GM18502 (cell line): Measurements from ENCODE around the gene MGAT4C.

Experiments
- ATAC-seq: cut with Tn5 transposase; IDR thresholded peaks from one replicate; pipeline ENCODE4 v1.9.1; 2021; ENCODE audit warnings: mild to moderate bottlenecking; ENCODE audit not compliant: unreplicated experiment, poor library complexity

MGAT4C gene

GRCh38 chr12:85996280-85996679 lies 259.9 kb downstream of the MGAT4C start:
- ATAC-seq: no peak

DNA sequence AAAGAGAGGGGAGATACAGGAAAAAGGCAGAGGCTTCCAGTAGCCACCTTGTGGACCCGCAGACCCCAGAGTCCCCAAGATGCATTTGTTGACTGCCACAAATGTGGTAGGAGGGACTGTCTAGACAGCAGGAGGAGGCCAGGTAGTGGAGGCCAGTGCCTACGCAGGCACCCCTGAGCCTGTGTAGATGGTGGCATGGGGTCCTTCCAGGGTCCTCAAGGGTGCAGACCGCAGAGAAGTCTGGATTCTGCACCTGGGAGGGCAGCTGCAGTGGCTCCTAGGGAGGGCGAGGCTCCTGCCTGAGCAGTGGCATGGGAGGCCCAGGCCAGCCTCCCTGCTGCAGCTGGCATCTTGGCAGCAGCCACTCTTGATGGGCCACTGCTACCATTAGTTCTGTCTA lies 262.4 kb downstream of the MGAT4C start:
- no peak for ATAC-seq

GRCh38 chr12:85985996-85986395 lies 270.2 kb downstream of the MGAT4C start:
- ATAC-seq: no peak

DNA sequence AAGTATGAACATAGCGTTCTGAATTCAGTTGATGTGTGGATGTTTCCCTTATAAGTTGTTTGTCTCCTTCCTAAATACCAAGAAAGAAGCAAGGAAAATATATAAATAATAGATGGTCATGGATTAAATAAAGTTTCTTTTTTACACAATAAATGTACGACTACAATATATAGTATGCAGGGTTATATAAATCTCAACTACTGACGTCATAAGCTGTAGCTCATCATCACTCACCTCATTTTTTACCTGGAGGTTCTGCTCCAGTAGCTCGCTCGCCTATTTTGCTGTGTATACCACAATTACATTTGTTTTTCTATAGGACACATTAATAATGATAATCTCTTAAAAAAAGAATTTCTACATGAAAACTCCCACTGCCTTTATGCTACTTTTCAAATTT lies 272.6 kb downstream of the MGAT4C start:
- ATAC-seq: no peak

GRCh38 chr12:85979641-85980040 lies 276.6 kb downstream of the MGAT4C start:
- ATAC-seq: no peak

DNA sequence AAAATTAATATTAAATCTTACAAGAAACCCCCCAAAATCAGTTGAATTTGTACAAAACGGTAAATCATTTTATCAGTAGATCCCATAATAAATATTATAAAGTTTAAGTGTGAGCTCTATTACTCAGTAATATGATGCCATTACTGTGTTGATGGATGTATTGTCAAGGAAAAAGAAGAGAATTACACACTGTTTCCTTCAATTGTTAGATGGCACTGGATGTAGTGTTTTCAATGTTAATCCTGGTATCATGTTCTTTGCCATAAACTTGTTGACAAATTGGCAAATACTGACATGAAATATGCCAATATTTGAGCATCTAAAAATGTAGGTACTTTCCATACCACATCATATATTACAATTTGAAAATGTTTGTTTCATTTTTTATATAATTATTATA lies 280.5 kb downstream of the MGAT4C start:
- no peak for ATAC-seq

- no peak for ATAC-seq
Measured at GRCh38 chr12:85971800-85972199, 284.4 kb downstream of the MGAT4C start.

- ATAC-seq: no peak
Measured at GRCh38 chr12:85968606-85969005, 287.6 kb downstream of the MGAT4C start.

DNA sequence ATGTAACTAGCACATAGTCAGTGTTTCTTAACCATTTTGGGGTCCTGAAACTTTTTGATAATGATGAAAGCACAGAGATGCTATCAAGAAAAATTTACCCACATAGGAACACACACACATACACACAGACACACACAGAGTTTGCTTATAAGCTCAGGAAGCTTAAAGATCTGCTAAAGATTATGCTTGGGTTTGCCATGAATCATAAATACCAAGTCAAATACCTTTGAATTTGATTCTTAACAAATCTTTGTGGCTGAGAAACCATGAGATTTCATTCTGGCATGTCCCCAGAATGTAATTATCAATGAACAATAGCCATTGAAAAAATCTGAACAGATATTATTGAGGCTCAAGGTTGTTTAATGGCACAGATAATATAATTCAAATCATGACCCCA lies 292.9 kb downstream of the MGAT4C start:
- ATAC-seq: no peak

- ATAC-seq: no peak
Measured at GRCh38 chr12:85956081-85956480, 300.1 kb downstream of the MGAT4C start.

GRCh38 chr12:85955127-85955526 lies 301.1 kb downstream of the MGAT4C start:
- no peak for ATAC-seq

DNA sequence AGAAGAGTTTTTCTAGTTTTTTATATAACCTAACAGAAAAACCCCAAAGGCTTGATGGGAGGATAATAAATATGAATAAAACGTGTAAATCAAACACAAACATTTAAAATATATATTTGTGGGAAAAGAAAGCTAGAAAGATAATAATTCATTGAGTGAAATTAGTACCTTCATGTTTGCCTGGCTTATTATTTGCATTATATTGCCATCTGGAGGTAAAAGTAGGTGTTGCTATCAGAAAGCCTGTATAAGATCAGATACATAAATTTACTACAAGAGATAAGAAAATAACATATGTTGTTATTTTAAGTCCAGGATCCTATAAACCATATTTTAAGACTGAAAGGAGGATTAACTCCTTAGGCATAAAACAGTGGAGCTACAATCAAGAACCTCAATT lies 304.4 kb downstream of the MGAT4C start:
- no peak for ATAC-seq

DNA sequence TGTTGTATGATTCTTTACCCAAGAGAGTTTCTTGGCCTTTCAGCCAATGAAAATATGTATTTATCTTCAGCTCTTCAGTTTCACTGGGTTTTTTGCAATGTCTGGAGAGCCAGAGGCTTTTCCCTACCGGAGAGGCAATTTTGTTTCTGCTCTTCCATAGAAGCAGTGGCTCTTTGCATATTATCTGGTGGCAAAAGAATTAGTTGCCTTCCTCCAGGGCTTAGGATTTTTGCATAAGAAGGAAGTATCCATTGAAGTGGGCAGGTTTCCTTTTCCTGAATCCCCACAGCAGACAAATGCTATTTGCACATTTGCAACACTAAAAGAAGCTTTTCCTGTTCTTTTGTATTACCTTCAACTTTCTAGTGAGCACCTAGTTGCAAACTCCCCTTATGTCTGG lies 306.9 kb downstream of the MGAT4C start:
- no peak for ATAC-seq

DNA sequence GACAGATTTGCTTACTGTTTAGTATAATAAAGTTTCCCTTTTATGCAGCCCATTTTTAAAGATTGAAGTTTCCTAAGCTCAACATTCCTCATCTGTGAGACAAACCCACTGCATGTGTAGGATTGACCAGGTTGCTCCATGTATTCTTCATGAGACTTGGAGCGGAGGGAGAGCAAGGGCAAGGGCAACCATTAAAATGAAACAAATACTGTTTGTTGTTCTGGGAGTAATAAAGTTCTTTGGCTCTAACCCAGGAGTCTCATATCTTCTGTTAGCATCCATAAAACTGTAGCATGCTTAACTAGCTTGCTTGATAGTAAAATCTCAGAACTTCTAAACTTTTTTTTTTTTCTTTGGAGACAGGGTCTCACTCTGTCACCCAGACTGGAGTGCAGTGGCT lies 307.9 kb downstream of the MGAT4C start:
- no peak for ATAC-seq

GRCh38 chr12:85947286-85947685 lies 308.9 kb downstream of the MGAT4C start:
- ATAC-seq: no peak

GRCh38 chr12:85946375-85946774 lies 309.8 kb downstream of the MGAT4C start:
- ATAC-seq: no peak

DNA sequence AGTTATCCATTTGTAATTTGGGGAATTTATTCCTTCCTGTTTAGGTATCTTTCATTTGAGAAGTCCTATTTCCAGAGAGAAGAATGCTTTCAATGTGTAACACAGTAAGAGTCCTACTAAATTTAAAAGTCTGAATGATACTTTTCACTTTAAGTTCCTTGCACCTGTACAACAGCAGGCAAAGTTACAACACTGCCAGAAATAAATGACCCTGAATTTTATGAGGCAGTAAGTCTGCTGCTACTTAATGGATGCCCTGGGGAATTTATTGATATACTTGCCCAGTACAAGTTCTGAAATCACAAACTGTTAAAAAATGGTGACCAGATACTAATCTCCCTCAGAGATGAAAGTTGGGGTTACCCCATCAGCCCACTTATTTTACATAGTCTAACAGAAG lies 329.0 kb downstream of the MGAT4C start:
- no peak for ATAC-seq

DNA sequence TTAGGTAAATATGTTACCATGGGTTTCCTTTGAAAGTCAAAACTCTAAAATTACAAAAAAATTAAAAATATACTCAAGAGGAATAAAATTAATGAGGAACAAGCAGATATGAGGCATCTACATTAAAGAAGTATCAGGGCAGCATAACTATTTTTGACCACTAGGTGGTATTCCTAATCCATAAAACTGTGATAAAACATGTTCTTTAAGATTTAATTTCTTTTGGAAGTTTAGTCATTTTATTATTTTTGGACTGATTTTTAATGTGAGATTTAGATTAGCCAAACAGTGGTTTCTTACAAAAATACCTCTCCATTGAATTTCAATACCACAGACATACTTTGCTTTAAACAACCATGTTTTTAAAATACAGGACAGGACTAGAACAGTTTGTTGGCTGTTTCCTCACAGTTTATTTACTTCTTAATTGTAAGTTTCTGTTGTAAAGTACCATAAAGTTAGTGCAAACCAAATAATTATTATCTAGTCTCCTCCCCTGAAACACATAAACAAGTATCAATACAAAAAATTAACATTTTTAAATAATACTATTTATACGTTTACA lies 332.3 kb downstream of the MGAT4C start:
- ATAC-seq: no peak

DNA sequence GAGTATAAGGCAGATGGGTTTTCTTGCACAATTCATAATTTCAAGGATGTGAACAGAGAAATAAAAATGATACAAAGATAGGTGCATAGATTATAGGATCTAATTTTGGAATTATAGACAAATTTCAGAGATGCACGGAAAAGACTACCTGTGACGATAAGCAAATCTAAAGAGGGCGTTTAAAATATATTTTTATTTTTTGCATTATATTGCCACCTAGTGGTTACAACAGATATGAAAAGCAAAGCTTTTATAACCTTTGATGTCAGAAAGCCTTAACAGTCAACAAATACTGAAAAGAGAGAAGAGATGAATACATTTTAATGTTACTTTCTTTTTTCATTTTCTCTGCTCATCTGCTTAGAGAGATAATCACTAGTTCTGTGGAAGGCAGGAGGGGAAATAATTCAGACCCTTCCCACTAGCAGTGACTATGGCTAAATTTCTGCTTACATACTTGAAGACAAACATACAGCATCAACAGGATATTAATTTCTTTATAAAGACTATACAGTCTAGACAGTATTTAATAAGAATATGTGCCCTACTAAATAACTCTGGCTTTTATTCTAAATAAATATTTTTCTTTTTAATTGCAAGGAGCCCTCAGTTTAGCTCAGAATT lies 335.8 kb downstream of the MGAT4C start:
- ATAC-seq: peak; percentile 84
